Loucy (cell line): ENCODE measurements around the gene TAF13.
"Not testable (repeated sequence)": the region's sequence is repeated elsewhere in the genome, so short reads cannot be mapped to it uniquely, and the experiment has no call there.

Experiments
- H2AFZ ChIP-seq: fragments of 200-600 bp; sonication (generic); 2 replicates; pipeline ENCODE4 v1.6.0; 2016; ENCODE audit warnings: antibody characterized with exemption, mild to moderate bottlenecking, low read length, moderate library complexity
- H3F3A ChIP-seq: fragments of 200-600 bp; 2 replicates; pipeline ENCODE4 v1.6.0; 2016; ENCODE audit warnings: antibody characterized with exemption, low read depth, mild to moderate bottlenecking
- H3K27me3 ChIP-seq: fragments of 200-600 bp; sonication (generic); 2 replicates; pipeline ENCODE4 v1.6.1; 2014; ENCODE audit warnings: low read length, mild to moderate bottlenecking; ENCODE audit not compliant: insufficient read depth, poor library complexity, severe bottlenecking
- H3K36me3 ChIP-seq: fragments of 200-600 bp; sonication (generic); 2 replicates; pipeline ENCODE4 v1.6.1; 2016; ENCODE audit warnings: low read length; ENCODE audit not compliant: insufficient read depth
- H3K4me1 ChIP-seq: fragments of 200-600 bp; sonication (generic); 2 replicates; pipeline ENCODE4 v1.5.1; 2014; ENCODE audit warnings: low read length, mild to moderate bottlenecking; ENCODE audit not compliant: insufficient read depth, poor library complexity, severe bottlenecking
- H3K4me2 ChIP-seq: fragments of 200-600 bp; sonication (generic); 2 replicates; pipeline ENCODE4 v1.6.0; 2014; ENCODE audit warnings: antibody characterized with exemption, low read length, low read depth, mild to moderate bottlenecking; ENCODE audit not compliant: poor library complexity, severe bottlenecking
- H3K4me3 ChIP-seq: fragments of 200-600 bp; sonication (generic); 2 replicates; pipeline ENCODE4 v1.5.1; 2014; ENCODE audit warnings: low read length, mild to moderate bottlenecking, mixed read lengths; ENCODE audit not compliant: poor library complexity, severe bottlenecking
- H3K79me2 ChIP-seq: fragments of 200-600 bp; sonication (generic); 2 replicates; pipeline ENCODE4 v1.6.1; 2014; ENCODE audit warnings: low read length; ENCODE audit not compliant: insufficient read depth
- H3K9ac ChIP-seq: fragments of 200-600 bp; sonication (generic); 2 replicates; pipeline ENCODE4 v1.6.0; 2014; ENCODE audit warnings: mild to moderate bottlenecking, low read depth, low read length, moderate library complexity; ENCODE audit not compliant: poor library complexity, severe bottlenecking
- H3K9me2 ChIP-seq: fragments of 200-600 bp; sonication (generic); replicated peaks from 2 replicates; pipeline ENCODE4 v1.6.1; 2016; ENCODE audit warnings: low read depth, low read length, mixed read lengths
- H3K9me3 ChIP-seq: fragments of 200-600 bp; sonication (generic); 2 replicates; pipeline ENCODE4 v1.6.1; 2014; ENCODE audit warnings: mild to moderate bottlenecking, antibody characterized with exemption, low read length, low read depth; ENCODE audit not compliant: insufficient read depth
- H4K20me1 ChIP-seq: fragments of 200-600 bp; sonication (generic); 2 replicates; pipeline ENCODE4 v1.6.0; 2014; ENCODE audit warnings: antibody characterized with exemption, low read length, mild to moderate bottlenecking; ENCODE audit not compliant: insufficient read depth, poor library complexity, severe bottlenecking
- CTCF ChIP-seq: fragments of 200-600 bp; sonication (generic); conservative IDR thresholded peaks from 2 replicates; pipeline ENCODE4 v1.5.1; 2014; ENCODE audit warnings: mild to moderate bottlenecking, antibody characterized with exemption, low read length
- EZH2phosphoT487 ChIP-seq: fragments of 200-600 bp; IDR thresholded peaks from 2 replicates; pipeline ENCODE4 v1.6.1; 2018; ENCODE audit warnings: antibody characterized with exemption, mild to moderate bottlenecking, moderate library complexity, borderline replicate concordance

Gene TAF13

GRCh38 chr1:109059026-109059425, 16.8 kb downstream of the TAF13 start:
- Histone ChIP-seq H2AFZ (no peak overlapping the region), H3K4me3 (no peak overlapping the region), H3F3A (no peaks in the 10 kb centered on the region), H3K27me3 (no peaks in the 10 kb centered on the region), H3K36me3 (peaks cover under 1% of the 10 kb centered on the region; the same call in 1 of the 2 replicates), H3K79me2 (no peaks in the 10 kb centered on the region), H4K20me1 (no peaks in the 10 kb centered on the region), H3K4me2 (no peak overlapping the region), H3K9me3 (no peaks in the 10 kb centered on the region), H3K4me1 (no peaks in the 10 kb centered on the region), H3K9me2 (no peaks in the 10 kb centered on the region), H3K9ac (no peak overlapping the region)
- TF ChIP-seq EZH2phosphoT487 (no peak), CTCF (no peak)

- Histone ChIP-seq H3K4me2 (no peak overlapping the region), H2AFZ (no peak overlapping the region), H3K36me3 (no peaks in the 10 kb centered on the region), H3K9ac (no peak overlapping the region), H3K4me1 (no peaks in the 10 kb centered on the region), H3K79me2 (no peaks in the 10 kb centered on the region), H3F3A (no peaks in the 10 kb centered on the region), H4K20me1 (no peaks in the 10 kb centered on the region), H3K27me3 (no peaks in the 10 kb centered on the region), H3K9me2 (no peaks in the 10 kb centered on the region), H3K9me3 (no peaks in the 10 kb centered on the region), H3K4me3 (no peak overlapping the region)
- TF ChIP-seq EZH2phosphoT487 = no peak
- no peak for TF ChIP-seq CTCF
Measured at GRCh38 chr1:109056064-109056463, 19.7 kb downstream of the TAF13 start.

- H3K4me2 ChIP-seq, H3K79me2 ChIP-seq, H3F3A ChIP-seq, H3K4me3 ChIP-seq, H3K9me2 ChIP-seq, H3K9ac ChIP-seq, H2AFZ ChIP-seq, H3K36me3 ChIP-seq, H4K20me1 ChIP-seq, H3K4me1 ChIP-seq, H3K27me3 ChIP-seq, H3K9me3 ChIP-seq: not testable (repeated sequence)
Measured at GRCh38 chr1:109052145-109052544, 23.7 kb downstream of the TAF13 start.

- Histone ChIP-seq H3K4me1 (no peaks in the 10 kb centered on the region), H3K9me3 (no peaks in the 10 kb centered on the region), H3K27me3 (no peaks in the 10 kb centered on the region), H3F3A (no peaks in the 10 kb centered on the region), H2AFZ (no peak overlapping the region), H3K4me3 (no peak overlapping the region), H3K9me2 (no peaks in the 10 kb centered on the region), H3K9ac (no peak overlapping the region), H4K20me1 (no peaks in the 10 kb centered on the region), H3K79me2 (no peaks in the 10 kb centered on the region), H3K36me3 (no peaks in the 10 kb centered on the region), H3K4me2 (no peak overlapping the region)
- TF ChIP-seq CTCF (no peak), EZH2phosphoT487 (no peak)
Measured at GRCh38 chr1:109050228-109050995, 25.4 kb downstream of the TAF13 start.
